ENCODE results near the gene ALX4. TPM values are rescaled to one million over a fixed set of nuclear protein-coding genes. Genes with fewer than 3 reads are reported as not detected.

Gene ALX4
- total and polyA plus RNA-seq, 9 of the 15 experiments (the other 6 are each of a cell fraction or from before 2014, with no cell fraction given), result 0.07 to 1.2 (median 0.33) TPM

DNA sequence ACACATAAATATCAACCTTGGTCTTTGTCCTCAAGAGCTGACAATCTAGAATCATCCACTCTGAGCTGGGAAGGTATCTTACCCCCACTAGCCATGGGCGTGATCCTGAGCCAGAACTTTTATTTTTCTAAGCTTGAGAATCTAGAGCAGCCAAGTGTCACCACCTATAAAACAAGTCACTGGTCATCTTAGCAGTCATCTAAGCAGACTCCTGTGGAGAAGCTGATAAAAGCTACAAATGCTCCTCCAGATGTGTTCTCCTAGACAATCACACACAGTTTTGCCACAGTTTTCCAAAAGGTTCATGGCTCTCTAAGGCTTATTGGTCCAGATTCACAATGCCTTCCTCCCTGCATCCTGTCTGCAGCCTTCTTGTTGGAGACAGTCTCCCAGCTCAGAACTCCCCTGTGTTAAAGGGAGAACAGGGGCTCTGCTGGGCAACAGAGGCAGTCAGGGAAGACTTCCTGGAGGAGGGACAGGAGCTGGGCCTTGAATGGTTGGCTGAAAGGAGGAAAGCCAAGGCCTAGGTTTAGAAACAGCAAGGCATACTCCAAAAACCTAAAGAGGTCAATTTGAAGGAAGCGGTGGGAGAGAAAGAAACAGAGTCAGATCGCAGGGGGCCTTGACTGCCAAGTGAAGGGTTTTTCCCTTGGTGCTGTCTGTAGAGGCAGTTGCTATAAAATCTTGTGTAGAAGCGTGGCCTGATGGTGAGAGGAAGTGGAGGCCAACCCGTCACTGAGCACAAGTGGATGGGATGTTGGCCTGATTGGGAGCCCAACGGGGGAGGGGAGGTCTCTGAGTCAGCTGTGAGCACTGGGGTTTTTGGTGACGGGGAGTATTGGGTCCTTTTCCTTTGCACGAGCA lies 42.0 kb downstream of the ALX4 start (continued):
- peak; percentile 50; the same call in 1 of the 2 replicates for TF ChIP-seq DIDO1 (tag; IDR thresholded peaks at IDR 0.05; ENCODE audit: low read depth)
- no peak for TF ChIP-seq RBM22 (IDR thresholded peaks at IDR 0.05; ENCODE audit: low read depth, low read length, poor library complexity, severe bottlenecking)
- TF ChIP-seq ZFP36 (IDR thresholded peaks at IDR 0.05; ENCODE audit: low read depth, low read length, partially characterized antibody), result peak; percentile 99
- TF ChIP-seq MEIS2 (IDR thresholded peaks at IDR 0.05; ENCODE audit: partially characterized antibody), result peak; percentile 24
- TF ChIP-seq CBFA2T2 (conservative IDR thresholded peaks at IDR 0.05), result peak; percentile 62

DNA sequence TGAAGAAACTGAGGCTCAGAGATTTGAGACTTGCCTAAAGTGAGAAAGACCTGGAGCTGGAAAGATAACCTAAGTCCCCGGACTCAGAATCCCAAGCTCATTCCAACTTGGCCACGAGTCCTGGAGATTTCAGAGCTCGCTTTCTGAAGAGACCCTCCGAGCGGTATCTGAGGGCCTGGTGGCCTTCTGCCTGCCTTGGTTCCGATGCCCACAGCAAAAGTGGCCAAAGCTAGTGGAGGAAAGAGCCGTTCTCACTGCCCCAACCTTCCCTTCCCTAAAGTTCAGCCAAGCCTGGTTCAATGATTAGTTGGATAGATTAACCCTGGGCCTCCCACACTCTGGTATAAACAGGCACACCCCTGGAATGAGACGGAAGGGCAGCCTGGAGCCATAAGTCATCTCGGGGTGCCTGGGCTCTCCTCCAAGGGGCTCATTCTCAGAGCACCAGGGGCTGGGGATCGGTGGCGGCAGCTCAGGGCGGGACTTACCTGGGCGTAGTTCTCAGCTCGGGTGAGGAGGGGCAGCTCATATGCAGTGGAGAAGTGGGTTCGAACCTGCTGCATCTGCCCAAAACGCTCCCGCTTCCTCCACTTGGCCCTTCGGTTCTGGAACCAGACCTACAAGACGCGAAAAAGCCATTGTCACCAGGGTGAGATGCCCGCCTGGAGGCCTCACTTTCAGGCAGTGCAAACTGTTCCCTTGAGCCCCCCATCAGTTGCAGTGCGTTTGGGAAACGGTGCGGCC lies 42.8 kb downstream of the ALX4 start:
- H3K9ac ChIP-seq (ENCODE audit: insufficient read depth in 1 of 2, low read depth in 2 of 2, low read length in 2 of 2), result peak overlapping the region in 1 of 2 experiments; percentile 2; a peak in 2 of 4 replicates
- no peak overlapping the region for H3K27ac ChIP-seq (ENCODE audit: extremely low read depth, low read depth, low read length)
- BruUV-seq (replicated peaks), result no TSS peak
- CTCF ChIA-PET (ENCODE audit: low intra/inter-chr PET ratio), result no interaction called here
- intact Hi-C loops (cut with micrococcal nuclease), result no loop called here
- H3K9me3 ChIP-seq (replicated peaks; ENCODE audit: control insufficient read depth, insufficient read depth, low read depth, low read length), result no peaks in the 10 kb centered on the region
- TF ChIP-seq ATF1 (CRISPR knock-in tag; IDR thresholded peaks at IDR 0.05), result no peak
- no peak for TF ChIP-seq ATF1 (tag; IDR thresholded peaks at IDR 0.05)
- no peak for TF ChIP-seq ZNF232 (CRISPR knock-in tag; IDR thresholded peaks at IDR 0.05)
- TF ChIP-seq NELFE (IDR thresholded peaks at IDR 0.05; ENCODE audit: insufficient read depth, insufficient read length), result no peak
- TF ChIP-seq, protein P1, sequence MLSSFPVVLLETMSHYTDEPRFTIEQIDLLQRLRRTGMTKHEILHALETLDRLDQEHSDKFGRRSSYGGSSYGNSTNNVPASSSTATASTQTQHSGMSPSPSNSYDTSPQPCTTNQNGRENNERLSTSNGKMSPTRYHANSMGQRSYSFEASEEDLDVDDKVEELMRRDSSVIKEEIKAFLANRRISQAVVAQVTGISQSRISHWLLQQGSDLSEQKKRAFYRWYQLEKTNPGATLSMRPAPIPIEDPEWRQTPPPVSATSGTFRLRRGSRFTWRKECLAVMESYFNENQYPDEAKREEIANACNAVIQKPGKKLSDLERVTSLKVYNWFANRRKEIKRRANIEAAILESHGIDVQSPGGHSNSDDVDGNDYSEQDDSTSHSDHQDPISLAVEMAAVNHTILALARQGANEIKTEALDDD (IDR thresholded peaks at IDR 0.05), result 0 out of 2 replicates have a peak, but pooled peaks have one; percentile 19
- POLR2A ChIA-PET, result interaction anchor here (0.6 to 0.9 kb wide), 2 partner anchors 9 to 442 kb away, joined by 3 to 4 read pairs; no protein-coding TSS in a partner anchor
- H3K4me2 ChIP-seq (ENCODE audit: insufficient read depth, low read length), result no peak overlapping the region; the same call in 1 of the 2 replicates
- WGBS (ENCODE audit: insufficient coverage, low coverage, missing lambda C conversion rate), result 72% methylated on average over 24 of the region's 24 CpGs
- peaks cover 53 to 80% of the 10 kb centered on the region in 2 experiments for H3K4me1 ChIP-seq (replicated peaks in 1 of 2; ENCODE audit: control insufficient read depth in 2 of 2, insufficient read depth in 2 of 2, low read length in 2 of 2)
- FAIRE-seq (no peak), DNase-seq (ENCODE audit: extremely low read depth in 1 of 4, low spot score in 3 of 4) (no peak), ATAC-seq (no peak)
- H2AFZ ChIP-seq (ENCODE audit: low read depth, low read length), result no peak overlapping the region
- peaks cover 10% of the 10 kb centered on the region; the same call in 1 of the 2 replicates for H4K20me1 ChIP-seq (replicated peaks; ENCODE audit: control insufficient read depth, insufficient read depth, low read length)
- no peak overlapping the region for H3K4me3 ChIP-seq
- H3K27me3 ChIP-seq (ENCODE audit: control insufficient read depth in 2 of 2, insufficient read depth in 2 of 2, low read length in 2 of 2), result no peaks in the 10 kb centered on the region
- no peaks in the 10 kb centered on the region for H3K36me3 ChIP-seq (ENCODE audit: control insufficient read depth, insufficient read depth, low read length)
- no peaks in the 10 kb centered on the region for H3K79me2 ChIP-seq (ENCODE audit: control insufficient read depth, insufficient read depth, low read length)
- in situ Hi-C loops (cut with MboI), result no loop called here
- no peaks in the 10 kb centered on the region for H3K9me1 ChIP-seq (ENCODE audit: control insufficient read depth, insufficient read depth, low read length)
